Measurements from ENCODE around the gene PLCL2.

Gene PLCL2

GRCh38 chr3:16890597-16891333 lies 6.0 kb downstream of the PLCL2 start:
- no peak for DNase-seq (ENCODE audit: low read depth, low spot score)

DNA sequence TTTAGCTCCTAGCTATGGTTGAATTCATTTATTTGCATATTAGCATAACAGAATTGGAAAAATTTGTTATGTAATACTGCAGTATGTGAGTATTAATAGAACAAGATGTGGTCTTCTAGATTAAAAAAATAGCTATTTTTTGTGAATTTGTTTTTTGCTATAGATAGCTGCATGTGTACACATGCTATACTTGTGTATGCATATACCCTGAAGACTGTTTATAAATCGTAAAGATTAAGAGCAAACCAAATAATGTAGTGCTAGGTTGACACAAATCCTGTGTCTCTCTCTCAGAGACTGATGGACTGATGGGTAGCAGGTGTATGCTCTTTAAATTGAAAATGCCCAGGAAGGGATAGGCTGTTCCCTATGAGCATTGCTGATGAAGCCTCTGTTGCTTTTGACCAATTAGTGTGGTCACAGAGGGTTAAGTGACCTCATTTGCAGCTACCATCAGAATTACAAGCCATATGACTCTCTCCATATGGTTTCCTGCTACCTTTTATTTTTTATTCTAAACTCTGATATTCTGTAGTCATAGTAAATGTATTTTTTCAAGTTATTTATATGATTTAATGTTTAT lies 9.0 kb downstream of the PLCL2 start:
- no peak for DNase-seq (ENCODE audit: low read depth, low spot score)

DNA sequence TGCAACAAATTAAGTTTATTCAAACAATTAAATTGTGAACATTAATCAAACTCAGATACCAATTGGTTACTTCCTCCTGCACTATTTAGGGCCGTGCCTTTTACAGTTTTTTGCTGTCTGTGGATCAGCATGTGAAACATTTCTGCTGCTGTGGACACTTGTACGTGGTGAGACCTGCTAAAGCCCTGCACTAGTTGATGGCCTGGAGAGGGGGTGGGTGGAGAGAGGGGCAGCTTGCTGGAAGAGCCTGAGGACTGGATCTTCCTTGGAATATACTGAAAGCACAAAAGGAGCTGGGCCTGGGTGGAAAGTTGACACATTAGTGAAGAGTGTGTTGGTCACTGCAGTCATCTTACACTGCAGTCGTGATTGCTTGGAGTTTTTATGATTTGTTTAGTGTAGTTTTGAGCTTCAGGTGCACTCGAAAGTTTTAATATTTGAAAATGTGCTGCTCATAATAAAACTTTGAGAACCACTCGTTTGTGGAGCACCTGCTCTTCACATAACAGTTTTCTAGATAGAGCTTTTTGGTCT lies 11.4 kb downstream of the PLCL2 start:
- no peak for DNase-seq (ENCODE audit: low read depth, low spot score)

DNA sequence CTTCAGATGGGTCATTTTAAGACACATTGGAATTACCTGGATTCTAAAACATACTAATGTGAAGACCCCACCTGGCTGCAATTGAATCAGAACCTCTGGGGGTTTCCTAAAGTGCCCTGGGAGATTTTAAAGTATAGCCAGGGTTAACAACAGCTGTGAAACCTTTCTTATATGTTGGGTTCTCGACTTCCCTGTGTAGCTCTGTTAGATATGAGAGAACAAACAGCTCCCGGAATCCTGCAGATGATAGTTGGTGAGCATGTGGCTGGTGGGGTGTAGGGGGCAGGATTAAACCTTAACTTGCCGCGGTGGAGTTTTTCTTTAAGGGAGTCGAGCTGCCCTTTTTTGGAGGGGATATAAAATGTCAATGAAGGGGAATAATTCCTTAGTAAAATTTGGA lies 12.1 kb downstream of the PLCL2 start:
- no peak for DNase-seq (ENCODE audit: low read depth, low spot score)

DNA sequence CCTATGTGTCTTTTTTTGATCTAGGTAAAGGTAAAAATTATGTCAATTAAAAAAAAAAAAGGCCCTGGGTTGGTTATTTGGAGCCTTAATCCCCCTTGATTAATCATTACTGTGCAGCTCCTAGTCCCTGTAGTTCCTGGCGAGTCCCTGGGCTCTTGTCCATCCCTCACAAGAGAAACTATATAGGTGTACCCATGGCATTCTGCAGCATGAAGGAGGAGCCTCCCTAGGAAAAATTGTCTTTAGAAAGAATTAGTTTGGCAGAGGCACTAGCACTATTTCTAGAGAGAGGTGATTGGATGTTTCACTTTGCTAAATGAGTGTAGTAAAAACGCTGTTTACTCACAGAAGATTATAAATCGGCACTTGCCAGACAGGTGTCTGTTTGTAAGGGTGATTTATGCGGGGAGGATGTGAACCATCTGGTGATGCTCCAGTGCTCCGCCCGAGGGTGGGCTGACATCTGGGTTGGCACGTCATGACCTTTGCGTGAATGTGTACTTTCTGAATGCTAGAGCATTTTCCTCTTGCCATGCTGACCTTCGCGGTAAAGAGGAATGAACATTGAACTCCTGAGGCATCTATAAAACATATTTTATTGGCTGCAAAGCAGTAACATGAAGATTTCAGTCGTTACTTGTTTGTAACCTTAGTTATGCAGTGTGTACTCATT lies 12.6 kb downstream of the PLCL2 start:
- DNase-seq (ENCODE audit: low read depth, low spot score) = no peak

DNA sequence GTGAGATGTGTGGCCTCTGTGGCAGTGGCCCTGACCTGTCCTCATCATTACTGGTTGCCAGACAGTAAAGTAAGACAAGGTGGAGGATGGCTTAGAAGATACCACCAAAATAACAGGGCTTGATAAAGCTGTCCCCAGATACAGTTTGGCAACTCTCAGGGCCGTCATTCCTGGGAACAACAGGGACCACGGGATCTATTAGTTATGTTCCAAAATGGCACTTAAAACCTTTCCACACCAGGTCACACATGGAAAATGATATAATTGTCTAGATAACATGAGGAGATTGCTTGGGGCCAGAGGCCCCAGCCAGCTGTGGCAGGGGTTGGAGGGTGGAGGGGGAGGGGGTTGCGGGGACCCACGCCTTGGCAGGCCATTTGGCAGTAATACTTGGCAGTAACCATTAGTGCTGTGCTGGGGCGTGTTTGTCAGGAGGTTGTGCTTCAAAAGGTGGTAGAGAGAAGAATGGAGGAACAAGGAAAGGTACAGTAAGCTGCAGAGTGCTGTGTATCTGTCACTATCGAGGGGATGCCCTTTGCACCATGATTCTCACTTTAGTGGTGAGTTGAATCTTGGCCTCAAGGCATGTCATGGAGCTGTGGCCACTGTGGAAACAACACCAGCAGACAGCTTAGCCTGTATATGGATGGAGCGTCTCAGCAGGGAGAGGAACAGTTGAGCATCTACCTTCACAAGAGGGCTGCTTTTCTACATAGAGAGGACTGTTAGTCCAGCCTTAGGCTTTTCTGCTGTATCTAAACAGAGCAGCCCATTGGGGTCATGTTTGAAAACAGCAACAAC lies 14.0 kb downstream of the PLCL2 start:
- no peak for DNase-seq (ENCODE audit: low read depth, low spot score)

- no peak for DNase-seq (ENCODE audit: low read depth, low spot score)
Observed at GRCh38 chr3:16899919-16900318, 15.2 kb downstream of the PLCL2 start.

DNA sequence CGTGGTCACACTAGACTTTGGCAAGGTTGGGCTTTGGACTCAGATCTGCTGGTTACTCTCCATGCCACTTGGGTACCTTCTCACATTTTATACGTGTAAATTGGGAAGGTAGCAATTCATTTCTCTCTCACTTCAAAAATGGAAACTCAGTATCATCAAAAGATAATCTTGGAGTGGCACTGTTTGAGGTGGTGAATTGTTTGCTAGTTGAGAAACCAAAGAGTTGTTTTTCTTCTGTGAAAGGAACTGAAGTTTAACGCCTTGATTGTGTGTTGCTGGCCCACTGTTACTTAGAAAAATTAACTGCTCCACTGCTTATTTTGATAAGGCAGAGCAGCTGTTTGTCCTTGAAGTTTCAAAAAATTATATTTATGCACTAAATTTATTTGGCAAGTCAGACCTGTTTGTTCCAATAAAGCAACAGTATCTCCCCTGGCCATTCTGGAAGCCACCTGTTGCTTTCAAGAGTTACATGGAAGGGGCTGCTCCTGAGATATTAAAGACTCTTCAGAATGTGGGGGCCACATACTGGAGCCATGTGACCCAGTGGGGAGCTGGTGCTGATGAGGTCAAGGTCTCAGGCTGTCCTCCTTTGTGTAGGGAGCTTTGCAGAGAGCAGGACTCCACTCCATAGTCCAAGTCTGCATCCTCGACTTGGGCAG lies 16.2 kb downstream of the PLCL2 start:
- DNase-seq (ENCODE audit: low read depth, low spot score) = no peak

GRCh38 chr3:16904423-16905417 lies 20.0 kb downstream of the PLCL2 start:
- no peak for DNase-seq (ENCODE audit: low read depth, low spot score)

- DNase-seq (ENCODE audit: low read depth, low spot score) = no peak
Observed at GRCh38 chr3:16905704-16906103, 20.9 kb downstream of the PLCL2 start.

DNA sequence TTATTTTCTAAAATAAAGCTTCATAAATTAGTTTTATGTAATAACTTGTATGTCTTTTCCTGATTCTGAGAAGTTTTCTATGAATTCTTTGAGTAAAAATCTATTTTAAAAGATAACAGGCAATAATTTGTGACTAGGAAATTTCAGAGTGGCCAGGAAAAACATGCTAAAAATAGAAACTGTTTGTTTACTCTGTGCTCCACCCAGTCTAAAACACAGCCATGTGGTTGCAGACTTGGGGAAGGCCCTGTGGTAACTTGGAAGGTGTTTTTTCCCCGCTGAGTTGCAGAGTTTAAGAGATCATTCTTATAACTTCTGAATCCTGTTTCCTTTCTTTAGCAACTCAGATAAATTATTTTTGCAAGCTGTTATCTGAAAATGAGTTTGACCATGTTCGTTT lies 21.9 kb downstream of the PLCL2 start:
- no peak for DNase-seq (ENCODE audit: low read depth, low spot score)

- DNase-seq (ENCODE audit: low read depth, low spot score) = no peak
Observed at GRCh38 chr3:16907243-16907642, 22.5 kb downstream of the PLCL2 start.

- DNase-seq (ENCODE audit: low read depth, low spot score) = no peak
Observed at GRCh38 chr3:16908016-16908807, 23.5 kb downstream of the PLCL2 start.

GRCh38 chr3:16908896-16909295 lies 24.1 kb downstream of the PLCL2 start:
- no peak for DNase-seq (ENCODE audit: low read depth, low spot score)

- DNase-seq (ENCODE audit: low read depth, low spot score) = no peak
Observed at GRCh38 chr3:16909802-16910201, 25.0 kb downstream of the PLCL2 start.

GRCh38 chr3:16910207-16910606 lies 25.5 kb downstream of the PLCL2 start:
- DNase-seq (ENCODE audit: low read depth, low spot score) = no peak

DNA sequence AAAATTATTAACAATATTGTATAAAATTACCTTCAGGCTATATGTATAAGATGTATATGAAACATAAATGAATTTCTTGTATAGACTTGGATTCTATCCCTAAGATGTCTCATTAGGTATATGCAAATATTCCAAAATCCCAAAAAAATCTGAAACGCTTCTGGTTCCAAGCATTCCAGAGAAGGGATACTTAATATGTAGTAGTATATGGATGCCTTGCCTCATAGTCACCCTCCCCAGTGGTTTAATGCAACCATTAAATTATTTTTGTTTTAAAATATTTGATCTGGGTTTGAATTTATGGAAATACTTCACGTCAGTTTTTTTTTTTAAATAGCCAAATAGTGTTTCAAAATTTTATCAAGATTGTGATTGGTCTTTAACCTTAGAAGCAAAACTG lies 27.2 kb downstream of the PLCL2 start:
- no peak for DNase-seq (ENCODE audit: low read depth, low spot score)

- DNase-seq (ENCODE audit: low read depth, low spot score) = no peak
Observed at GRCh38 chr3:16912400-16913263, 27.9 kb downstream of the PLCL2 start.

DNA sequence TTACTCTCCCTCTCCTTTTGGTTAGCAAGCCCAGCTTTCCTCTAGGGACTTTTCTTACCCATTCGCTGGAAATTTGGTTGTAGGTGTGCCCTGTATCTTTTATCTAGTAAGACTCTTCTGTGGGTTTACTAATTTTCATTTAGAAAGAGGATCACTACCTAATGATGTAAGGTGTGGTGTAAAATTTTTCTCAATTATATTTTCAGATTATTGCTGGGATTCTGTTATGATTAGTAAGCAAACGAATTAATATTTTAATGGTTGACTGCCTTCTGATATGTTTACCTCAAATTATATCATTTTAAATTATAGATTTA lies 28.5 kb downstream of the PLCL2 start:
- no peak for DNase-seq (ENCODE audit: low read depth, low spot score)

Data from iPS DF 19.7 (cell line).